GM19035 (cell line): ENCODE results near the gene OR3A2.
"Not testable (repeated sequence)": the region's sequence is repeated elsewhere in the genome, so short reads cannot be mapped to it uniquely, and the experiment has no call there.

Experiments
- ATAC-seq: cut with Tn5 transposase; IDR thresholded peaks from one replicate; pipeline ENCODE4 v1.9.1; 2021; ENCODE audit not compliant: unreplicated experiment

OR3A2 gene

GRCh38 chr17:3385869-3386816, at the start of gene OR3A2:
Gene OR3A2, minus strand, starts transcription at chr17:3386308.
- no peak for ATAC-seq

- no peak for ATAC-seq
Measured at GRCh38 chr17:3433741-3434140, 47.6 kb upstream of the OR3A2 start, which contains the start of gene OR1E2. Gene OR1E2, minus strand, starts transcription at chr17:3433841. Its CDS starts 0 bp downstream, at chr17:3433841.

GRCh38 chr17:3433215-3433614, 47.1 kb upstream of the OR3A2 start:
- not testable (repeated sequence) for ATAC-seq

GRCh38 chr17:3418222-3418621, 32.1 kb upstream of the OR3A2 start:
- ATAC-seq: no peak

DNA sequence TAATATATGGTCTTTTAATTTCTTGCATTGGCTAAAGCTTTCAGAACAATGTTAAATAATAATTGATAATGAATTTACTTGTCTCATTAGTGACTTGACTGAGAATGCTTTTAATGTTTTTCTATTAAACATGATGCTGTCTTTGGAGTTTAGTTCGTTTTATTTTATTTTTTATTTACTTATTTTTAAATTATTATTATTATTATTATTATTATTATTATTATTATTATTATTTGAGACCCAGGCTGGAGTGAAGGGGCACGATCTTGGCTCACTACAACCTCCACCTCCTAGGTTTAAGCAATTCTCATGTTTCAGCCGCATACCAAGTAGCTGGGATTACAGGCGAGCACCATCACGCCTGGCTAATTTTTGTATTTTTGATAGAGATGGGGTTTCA, 29.5 kb upstream of the OR3A2 start:
- ATAC-seq: no peak

DNA sequence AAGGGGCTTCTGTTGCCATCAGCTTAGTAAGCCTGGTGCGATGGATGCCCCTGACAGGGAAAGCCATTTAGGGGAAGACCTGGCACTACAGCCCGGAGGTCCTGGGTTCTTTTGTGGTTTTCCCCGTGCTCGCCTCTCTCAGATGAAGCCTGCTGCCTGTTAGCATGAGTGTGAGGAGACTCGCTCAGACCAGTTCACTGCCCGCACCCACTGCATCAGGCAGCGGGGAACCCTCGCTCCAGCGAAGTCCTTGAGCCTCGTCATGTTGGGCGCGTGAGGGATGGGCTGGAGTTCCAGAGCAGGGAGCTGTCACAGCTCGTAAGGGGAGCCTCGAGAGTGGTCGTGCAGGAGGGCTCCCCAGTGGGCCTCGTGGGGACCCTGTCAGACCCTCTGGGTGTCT, 26.1 kb upstream of the OR3A2 start:
- ATAC-seq: not testable (repeated sequence)

GRCh38 chr17:3411070-3411469, 25.0 kb upstream of the OR3A2 start, which contains the start of gene OR3A3:
Gene OR3A3, plus strand, starts transcription at chr17:3411370.
- ATAC-seq: no peak

DNA sequence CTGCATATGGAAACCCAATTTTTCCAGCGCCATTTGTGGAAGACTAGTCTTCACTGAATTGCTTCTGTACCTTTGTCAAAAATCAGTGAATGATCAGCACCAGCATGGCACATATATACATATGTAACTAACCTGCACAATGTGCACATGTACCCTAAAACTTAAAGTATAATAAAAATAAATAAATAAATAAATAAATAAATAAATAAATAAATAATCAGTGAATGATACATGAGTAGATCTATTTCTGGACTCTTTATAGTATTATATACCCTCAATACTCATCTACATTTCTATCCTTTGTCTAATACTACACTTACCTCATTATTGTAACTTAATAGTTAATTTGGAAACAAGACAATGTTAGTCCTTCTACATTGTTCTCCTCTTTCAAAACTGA, 17.7 kb upstream of the OR3A2 start:
- not testable (repeated sequence) for ATAC-seq

DNA sequence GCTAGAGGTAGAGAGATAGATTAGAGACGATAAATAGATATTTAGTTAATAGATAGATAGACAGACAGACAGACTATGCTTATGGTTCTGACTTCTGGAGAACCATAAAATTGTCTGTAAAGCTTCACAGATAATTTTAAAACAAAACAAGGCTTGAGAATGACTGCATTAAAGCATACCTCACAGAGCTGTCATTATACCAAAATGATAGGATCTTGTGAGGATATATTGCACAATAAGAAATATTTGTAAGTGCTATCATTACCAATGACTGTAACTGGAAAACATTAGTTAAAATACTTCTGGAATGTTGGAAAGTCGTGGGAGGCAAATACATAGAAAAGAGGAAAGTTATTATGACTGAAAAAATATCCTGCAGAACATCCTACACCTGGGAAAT, 15.7 kb upstream of the OR3A2 start:
- ATAC-seq: no peak

DNA sequence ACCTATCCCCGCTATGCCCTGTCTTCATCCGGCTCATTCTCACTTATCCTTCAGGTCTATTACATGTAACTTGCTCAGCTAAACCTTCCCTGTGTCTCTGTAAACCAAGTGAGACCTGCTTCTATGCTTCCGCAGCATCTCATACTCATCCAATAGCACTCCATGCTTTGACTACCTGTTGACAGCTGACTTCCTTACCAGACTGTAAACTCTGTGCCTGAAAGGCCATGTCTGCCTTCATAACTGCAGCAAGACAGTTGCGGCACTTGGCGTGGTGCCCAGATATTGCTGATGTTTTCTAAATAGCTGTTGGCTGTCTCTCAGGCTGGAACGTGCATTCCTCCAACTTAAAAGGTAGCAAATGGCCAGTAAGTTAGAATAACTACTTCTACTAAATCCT, 13.9 kb upstream of the OR3A2 start:
- ATAC-seq: no peak

DNA sequence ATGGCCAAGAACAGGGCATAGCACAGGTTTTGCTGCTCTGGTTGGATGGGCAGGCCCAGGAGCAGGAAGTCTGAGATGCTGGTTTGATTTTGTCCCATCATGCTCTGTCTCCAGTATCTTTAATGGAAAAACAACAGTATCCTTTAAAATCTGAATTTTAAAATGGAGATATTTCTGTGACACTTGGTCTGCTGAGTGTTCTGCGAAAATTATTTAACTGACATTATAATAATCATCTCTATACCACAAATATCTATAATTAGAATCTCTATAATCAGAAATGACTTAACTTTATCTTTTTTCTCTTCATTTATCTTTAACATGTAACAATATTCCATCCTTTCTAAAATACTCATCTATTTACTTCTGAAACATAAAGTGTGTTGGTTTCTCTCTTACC, 12.2 kb upstream of the OR3A2 start, which contains the start of gene OR1E1:
Gene OR1E1, minus strand, starts transcription at position 101 of the 400 bp plus-strand sequence. Its CDS starts 0 bp downstream, at position 101.
- ATAC-seq: no peak

- not testable (repeated sequence) for ATAC-seq
Measured at GRCh38 chr17:3397801-3398200, 11.7 kb upstream of the OR3A2 start.

GRCh38 chr17:3389791-3390190, 3.7 kb upstream of the OR3A2 start:
- no peak for ATAC-seq

DNA sequence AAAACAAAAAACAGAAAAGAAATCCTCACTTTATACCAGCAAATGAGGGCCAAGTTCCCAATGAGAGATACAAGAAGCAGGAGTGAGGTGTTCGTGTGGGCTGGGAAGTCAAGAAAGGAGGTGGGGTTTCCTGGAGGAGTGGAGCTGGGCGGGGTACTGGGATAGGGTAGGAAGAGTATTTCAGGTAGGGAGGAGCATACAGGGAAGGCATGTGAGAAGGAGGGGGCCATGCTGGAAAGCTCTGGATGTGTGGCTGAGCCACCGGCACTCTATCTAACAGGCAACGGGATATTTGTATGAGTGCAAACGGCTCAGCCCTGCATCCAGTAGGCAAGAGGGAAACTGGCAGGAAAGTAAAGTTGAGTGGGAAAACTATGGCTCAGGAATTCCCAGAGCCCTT, 4.2 kb downstream of the OR3A2 start:
- ATAC-seq: no peak

GRCh38 chr17:3378321-3378720, 7.8 kb downstream of the OR3A2 start:
- no peak for ATAC-seq

- not testable (repeated sequence) for ATAC-seq
Measured at GRCh38 chr17:3371167-3371566, 14.9 kb downstream of the OR3A2 start.

DNA sequence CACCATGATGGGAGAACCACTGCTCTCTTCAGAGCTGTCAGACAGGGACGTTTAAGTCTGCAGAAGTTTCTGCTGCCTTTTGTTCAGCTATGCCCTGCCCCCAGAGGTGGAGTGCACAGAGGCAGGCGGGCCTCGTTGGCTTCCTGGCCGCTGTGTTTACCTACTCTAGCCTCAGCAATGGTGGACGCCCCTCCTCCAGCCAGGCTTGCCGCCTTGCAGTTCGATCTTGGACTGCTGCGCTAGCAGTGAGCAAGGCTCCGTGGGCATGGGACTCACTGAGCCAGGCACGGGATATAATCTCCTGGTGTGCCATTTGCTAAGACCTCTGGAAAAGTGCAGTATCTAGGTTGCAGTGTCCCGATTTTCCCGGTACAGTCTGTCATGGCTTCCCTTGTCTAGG, 43.3 kb downstream of the OR3A2 start:
- ATAC-seq: not testable (repeated sequence)

DNA sequence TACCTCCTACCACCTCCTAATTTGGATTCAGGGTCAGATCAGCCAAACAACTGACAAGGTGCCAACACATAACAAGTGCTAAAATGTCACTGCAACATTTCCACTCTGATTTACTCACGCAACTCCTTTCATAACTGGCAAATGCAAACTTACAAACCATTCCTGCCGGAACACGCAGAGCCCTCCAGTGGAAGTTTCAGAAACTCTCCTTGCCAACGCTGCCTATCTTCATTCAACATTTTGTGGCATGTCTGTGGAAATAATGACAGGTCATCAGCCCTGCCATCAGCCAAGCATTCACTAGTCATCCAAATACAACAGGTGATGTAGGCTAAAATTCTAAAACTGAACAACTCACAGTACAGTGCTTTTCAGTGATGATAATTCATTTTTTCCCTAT, 50.2 kb downstream of the OR3A2 start:
- ATAC-seq: no peak

- no peak for ATAC-seq
Measured at GRCh38 chr17:3318336-3318735, 67.8 kb downstream of the OR3A2 start.

DNA sequence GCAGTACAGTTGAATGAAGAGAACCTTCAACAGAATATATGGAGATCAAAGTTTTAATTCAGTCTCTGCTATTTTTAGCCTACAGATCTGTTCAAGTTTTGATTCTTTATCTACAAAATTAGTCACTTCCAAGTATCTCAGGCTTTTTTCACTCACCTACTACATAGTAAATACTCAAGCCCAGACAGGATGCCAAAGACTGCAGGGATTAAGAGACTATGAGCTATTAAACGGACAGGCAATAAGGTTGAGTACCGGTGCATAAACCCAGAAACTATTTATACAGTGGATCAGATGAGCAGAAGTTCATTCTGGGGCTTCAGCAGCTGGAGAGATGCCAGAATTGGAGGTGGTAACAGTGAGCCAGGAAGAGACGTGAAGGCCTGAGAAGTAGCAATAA, 69.3 kb downstream of the OR3A2 start:
- no peak for ATAC-seq

GRCh38 chr17:3308603-3309002, 77.5 kb downstream of the OR3A2 start:
- no peak for ATAC-seq

- no peak for ATAC-seq
Measured at GRCh38 chr17:3298260-3298659, 87.8 kb downstream of the OR3A2 start, which contains the start of gene OR3A1. Gene OR3A1, minus strand, starts transcription at chr17:3298360. Its CDS starts 5,778 bp downstream, at chr17:3292582.
